H9 (cell line): ENCODE data around the gene TXNDC12. TPM values are rescaled to one million over a fixed set of nuclear protein-coding genes. Genes with fewer than 3 reads are reported as not detected.

Experiments used
- DNase-seq: peaks from one replicate; pipeline ENCODE4 v3.0.0-alpha.2; 2017
- H2AFZ ChIP-seq: one replicate; pipeline ENCODE4 v1.6.1; 2013; ENCODE audit warnings: mild to moderate bottlenecking, low read length, control low read depth, moderate library complexity
- H2AK5ac ChIP-seq: 2 replicates; pipeline ENCODE4 v1.6.1; 2013; ENCODE audit warnings: low read length, control low read depth, mixed read lengths; ENCODE audit not compliant: insufficient read length
- H2BK120ac ChIP-seq: one replicate; pipeline ENCODE4 v1.6.1; 2013; ENCODE audit warnings: low read depth, mild to moderate bottlenecking, low read length, control low read depth, inconsistent platforms; ENCODE audit not compliant: poor library complexity, severe bottlenecking
- H2BK12ac ChIP-seq: 2 replicates; pipeline ENCODE4 v1.6.1; 2013; ENCODE audit warnings: low read length, control low read depth, mixed read lengths, low read depth; ENCODE audit not compliant: insufficient read length
- H2BK15ac ChIP-seq: 2 replicates; pipeline ENCODE4 v1.6.1; 2013; ENCODE audit warnings: low read depth, low read length, control low read depth
- H2BK20ac ChIP-seq: one replicate; pipeline ENCODE4 v1.6.1; 2013; ENCODE audit warnings: low read depth, mild to moderate bottlenecking, low read length, control low read depth, inconsistent platforms; ENCODE audit not compliant: poor library complexity, severe bottlenecking
- H2BK5ac ChIP-seq: 2 replicates; pipeline ENCODE4 v1.6.1; 2013; ENCODE audit warnings: low read length, control low read depth, mixed read lengths; ENCODE audit not compliant: insufficient read length
- H3K14ac ChIP-seq: 2 replicates; pipeline ENCODE4 v1.6.1; 2013; ENCODE audit warnings: low read length, control low read depth; ENCODE audit not compliant: insufficient read depth
- H3K18ac ChIP-seq: 2 replicates; pipeline ENCODE4 v1.6.1; 2013; ENCODE audit warnings: low read depth, mild to moderate bottlenecking, mixed read lengths, low read length, control low read depth; ENCODE audit not compliant: insufficient read length
- H3K23ac ChIP-seq: 2 replicates; pipeline ENCODE4 v1.6.1; 2013; ENCODE audit warnings: low read length, control low read depth, mixed read lengths, low read depth; ENCODE audit not compliant: insufficient read length
- H3K23me2 ChIP-seq: 2 replicates; pipeline ENCODE4 v1.6.1; 2013; ENCODE audit warnings: low read depth, mild to moderate bottlenecking, mixed read lengths, low read length, control low read depth; ENCODE audit not compliant: insufficient read length, poor library complexity, severe bottlenecking
- H3K27ac ChIP-seq: 2 replicates; pipeline ENCODE4 v1.5.1; 2013; ENCODE audit warnings: low read length, control low read depth, mixed read lengths, low read depth; ENCODE audit not compliant: insufficient read length
- H3K27me3 ChIP-seq: 2 replicates; pipeline ENCODE4 v1.6.1; 2013; ENCODE audit warnings: low read length, control low read depth, inconsistent platforms; ENCODE audit not compliant: insufficient read depth
- H3K4ac ChIP-seq: 2 replicates; pipeline ENCODE4 v1.6.1; 2013; ENCODE audit warnings: low read depth, mild to moderate bottlenecking, control low read depth, inconsistent platforms, low read length, moderate library complexity
- H3K4me1 ChIP-seq: 2 replicates; pipeline ENCODE4 v1.6.1; 2013; ENCODE audit warnings: low read length, control low read depth, inconsistent platforms; ENCODE audit not compliant: insufficient read depth
- H3K4me2 ChIP-seq: 2 replicates; pipeline ENCODE4 v1.6.1; 2013; ENCODE audit warnings: low read length, control low read depth, mixed read lengths; ENCODE audit not compliant: insufficient read length, insufficient read depth
- H3K56ac ChIP-seq: 2 replicates; pipeline ENCODE4 v1.6.1; 2013; ENCODE audit warnings: low read depth, mild to moderate bottlenecking, mixed read lengths, low read length, control low read depth; ENCODE audit not compliant: insufficient read length
- H3K79me1 ChIP-seq: 2 replicates; pipeline ENCODE4 v1.6.1; 2013; ENCODE audit warnings: low read depth, mild to moderate bottlenecking, moderate library complexity, low read length, control low read depth, inconsistent platforms; ENCODE audit not compliant: insufficient read depth, poor library complexity, severe bottlenecking
- H3K79me2 ChIP-seq: 2 replicates; pipeline ENCODE4 v1.6.1; 2013; ENCODE audit warnings: low read length, control low read depth, inconsistent platforms; ENCODE audit not compliant: insufficient read depth
- H3K9ac ChIP-seq: 2 replicates; pipeline ENCODE4 v1.6.1; 2013; ENCODE audit warnings: low read length, control low read depth, mixed read lengths; ENCODE audit not compliant: insufficient read length; ENCODE audit errors: extremely low read depth
- H3K9me3 ChIP-seq: one replicate; pipeline ENCODE4 v1.6.1; 2013; ENCODE audit warnings: low read depth, low read length, inconsistent platforms; ENCODE audit not compliant: control insufficient read depth
- H3T11ph ChIP-seq: one replicate; pipeline ENCODE4 v1.6.1; 2013; ENCODE audit warnings: mild to moderate bottlenecking, low read length, control low read depth, inconsistent platforms
- H4K20me1 ChIP-seq: one replicate; pipeline ENCODE4 v1.6.1; 2013; ENCODE audit not compliant: control insufficient read depth, insufficient read length, insufficient read depth
- H4K5ac ChIP-seq: 2 replicates; pipeline ENCODE4 v1.6.1; 2013; ENCODE audit warnings: low read depth, mild to moderate bottlenecking, mixed read lengths, low read length, control low read depth; ENCODE audit not compliant: insufficient read length
- H4K8ac ChIP-seq: replicated peaks from 2 replicates; pipeline ENCODE4 v1.6.1; 2013; ENCODE audit warnings: low read length, control low read depth, mixed read lengths, low read depth; ENCODE audit not compliant: insufficient read length
- H4K91ac ChIP-seq: 2 replicates; pipeline ENCODE4 v1.6.1; 2013; ENCODE audit warnings: low read depth, mild to moderate bottlenecking, moderate library complexity, mixed read lengths, low read length, control low read depth; ENCODE audit not compliant: insufficient read length
- H3K27ac Mint-ChIP-seq, 3 experiments: 2 replicates in 2 of 3; 3 replicates in 1 of 3; pipeline ENCODE4 v1.8.0; 2020 to 2021; ENCODE audit warnings: mixed read lengths in 3 of 3, mild to moderate bottlenecking in 1 of 3, moderate library complexity in 1 of 3
- H3K27me3 Mint-ChIP-seq: 2 replicates; pipeline ENCODE4 v1.8.0; 2021; ENCODE audit warnings: low read depth, mild to moderate bottlenecking, moderate library complexity, mixed read lengths
- H3K36me3 Mint-ChIP-seq, 3 experiments: 2 replicates in 2 of 3; 3 replicates in 1 of 3; pipeline ENCODE4 v1.8.0; 2020 to 2021; ENCODE audit warnings: low read depth in 3 of 3, mixed read lengths in 3 of 3; ENCODE audit not compliant: insufficient read depth in 1 of 3
- H3K4me1 Mint-ChIP-seq, 2 experiments: 2 replicates each; pipeline ENCODE4 v1.8.0; 2020; ENCODE audit warnings: mixed read lengths in 2 of 2
- H3K4me3 Mint-ChIP-seq, 2 experiments: 2 replicates in 1 of 2; 3 replicates in 1 of 2; pipeline ENCODE4 v1.8.0; 2020 to 2021; ENCODE audit warnings: mild to moderate bottlenecking in 2 of 2, mixed read lengths in 2 of 2, moderate library complexity in 1 of 2
- H3K9me3 Mint-ChIP-seq, 2 experiments: 2 replicates in 1 of 2; 3 replicates in 1 of 2; pipeline ENCODE4 v1.8.0; 2020; ENCODE audit warnings: mild to moderate bottlenecking in 2 of 2, mixed read lengths in 2 of 2, moderate library complexity in 1 of 2
- total RNA-seq: library from RNA; stranded (reverse); gene quantifications from 2 replicates; pipeline ENCODE4 v1.2.1, GENCODE V29; 2021
- TF ChIP-seq, protein P1 (sequence below): fragments of 200-600 bp; sonication (generic); conservative IDR thresholded peaks from 3 replicates; pipeline ENCODE4 v1.8.0; 2021; ENCODE audit warnings: antibody characterized with exemption, mild to moderate bottlenecking

The TXNDC12 gene
- total RNA-seq, 1 experiment from 2014 or later = 82.1 TPM

DNA sequence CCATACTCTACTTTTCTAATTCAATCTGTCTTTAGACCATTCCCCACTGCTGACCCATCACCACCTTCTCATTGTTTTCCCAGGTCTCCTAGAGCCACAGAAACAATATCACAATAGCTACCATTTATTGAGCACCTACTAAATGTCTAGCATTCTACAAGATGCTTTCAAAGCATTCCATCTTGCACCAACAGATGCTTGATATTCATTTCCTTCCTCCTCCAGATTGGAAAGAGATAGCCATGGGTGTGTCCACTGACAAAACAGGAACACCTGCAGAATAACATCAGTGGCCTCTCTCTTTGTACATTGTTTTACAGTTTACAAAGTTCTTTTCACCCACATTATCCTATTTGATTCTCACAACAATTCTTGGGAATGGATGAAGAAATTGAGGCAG is 66.7 kb downstream of the TXNDC12 start:
- Mint-ChIP-seq H3K27ac (no peak overlapping the region), H3K27me3 (peaks cover 20% of the 10 kb centered on the region), H3K9me3 (no peaks in the 10 kb centered on the region), H3K4me3 (peak overlapping the region; percentile 37 to 93; a peak in 4 of 5 replicates), H3K4me1 (peaks cover 28 to 31% of the 10 kb centered on the region in 2 experiments), H3K36me3 (peaks cover 4 to 17% (median 15%) of the 10 kb centered on the region in 3 experiments; a peak in 6 of 7 replicates)
- Histone ChIP-seq H4K5ac (no peak overlapping the region), H3K4me1 (no peaks in the 10 kb centered on the region), H3K27me3 (no peaks in the 10 kb centered on the region), H2BK5ac (no peak overlapping the region), H4K91ac (no peak overlapping the region), H3K9ac (no peak overlapping the region), H3K23ac (no peak overlapping the region), H2BK20ac (no peak overlapping the region), H2BK15ac (no peak overlapping the region), H3K14ac (no peak overlapping the region), H3K56ac (no peak overlapping the region), H3T11ph (no peak overlapping the region), H3K23me2 (peaks cover 12% of the 10 kb centered on the region), H3K79me2 (no peaks in the 10 kb centered on the region; the same call in 1 of the 2 replicates), H4K20me1 (no peaks in the 10 kb centered on the region), H3K18ac (no peak overlapping the region), H2BK120ac (no peak overlapping the region), H2AFZ (no peak overlapping the region), H3K9me3 (no peaks in the 10 kb centered on the region), H3K4me2 (no peak overlapping the region), H3K27ac (no peak overlapping the region), H4K8ac (no peak overlapping the region), H2AK5ac (no peak overlapping the region), H3K79me1 (peaks cover 7% of the 10 kb centered on the region), H3K4ac (no peak overlapping the region), H2BK12ac (no peak overlapping the region)
- TF ChIP-seq, protein P1, sequence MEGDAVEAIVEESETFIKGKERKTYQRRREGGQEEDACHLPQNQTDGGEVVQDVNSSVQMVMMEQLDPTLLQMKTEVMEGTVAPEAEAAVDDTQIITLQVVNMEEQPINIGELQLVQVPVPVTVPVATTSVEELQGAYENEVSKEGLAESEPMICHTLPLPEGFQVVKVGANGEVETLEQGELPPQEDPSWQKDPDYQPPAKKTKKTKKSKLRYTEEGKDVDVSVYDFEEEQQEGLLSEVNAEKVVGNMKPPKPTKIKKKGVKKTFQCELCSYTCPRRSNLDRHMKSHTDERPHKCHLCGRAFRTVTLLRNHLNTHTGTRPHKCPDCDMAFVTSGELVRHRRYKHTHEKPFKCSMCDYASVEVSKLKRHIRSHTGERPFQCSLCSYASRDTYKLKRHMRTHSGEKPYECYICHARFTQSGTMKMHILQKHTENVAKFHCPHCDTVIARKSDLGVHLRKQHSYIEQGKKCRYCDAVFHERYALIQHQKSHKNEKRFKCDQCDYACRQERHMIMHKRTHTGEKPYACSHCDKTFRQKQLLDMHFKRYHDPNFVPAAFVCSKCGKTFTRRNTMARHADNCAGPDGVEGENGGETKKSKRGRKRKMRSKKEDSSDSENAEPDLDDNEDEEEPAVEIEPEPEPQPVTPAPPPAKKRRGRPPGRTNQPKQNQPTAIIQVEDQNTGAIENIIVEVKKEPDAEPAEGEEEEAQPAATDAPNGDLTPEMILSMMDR = no peak
- no peak for DNase-seq
